NCI-H2081 treated with DMSO at 0.1 percent for 48 hours (cell line): Measurements from ENCODE around the gene IGF2.

Source experiments
- DNase-seq: peaks from one replicate; lab custom pipeline; 2025; lab: John Stamatoyannopoulos, UW

The IGF2 gene

GRCh38 chr11:2122907-2123627, 16.1 kb downstream of the IGF2 start:
- no peak for DNase-seq

- DNase-seq: no peak
These were observed 16.8 kb downstream of the IGF2 start for GRCh38 chr11:2122222-2122906.

GRCh38 chr11:2121227-2122130, 17.7 kb downstream of the IGF2 start:
- no peak for DNase-seq

GRCh38 chr11:2120359-2121100, 18.7 kb downstream of the IGF2 start:
- DNase-seq: no peak

- DNase-seq: no peak
These were observed 20.5 kb downstream of the IGF2 start for GRCh38 chr11:2118677-2119076.

- no peak for DNase-seq
These were observed 22.5 kb downstream of the IGF2 start for GRCh38 chr11:2116680-2117079.

- no peak for DNase-seq
These were observed 23.9 kb downstream of the IGF2 start for GRCh38 chr11:2115308-2115707.

GRCh38 chr11:2114430-2115241, 24.6 kb downstream of the IGF2 start:
- no peak for DNase-seq

- DNase-seq: no peak
These were observed 25.4 kb downstream of the IGF2 start for GRCh38 chr11:2113776-2114175.

GRCh38 chr11:2110521-2110920, 28.7 kb downstream of the IGF2 start:
- DNase-seq: no peak

- DNase-seq: no peak
These were observed 29.6 kb downstream of the IGF2 start for GRCh38 chr11:2109541-2110019.

GRCh38 chr11:2108675-2109491, 30.3 kb downstream of the IGF2 start:
- DNase-seq: no peak

GRCh38 chr11:2107941-2108630, 31.1 kb downstream of the IGF2 start:
- DNase-seq: no peak

GRCh38 chr11:2107521-2107920, 31.7 kb downstream of the IGF2 start:
- DNase-seq: no peak

GRCh38 chr11:2106583-2107209, 32.5 kb downstream of the IGF2 start:
- no peak for DNase-seq

GRCh38 chr11:2105511-2105910, 33.7 kb downstream of the IGF2 start:
- no peak for DNase-seq

GRCh38 chr11:2104524-2105440, 34.4 kb downstream of the IGF2 start:
- no peak for DNase-seq
